GM12878 (cell line): ENCODE measurements around the gene HCRT. TPM values are rescaled to one million over a fixed set of nuclear protein-coding genes. Genes with fewer than 3 reads are reported as not detected.

ENCODE experiments used
- ATAC-seq: fragments of 200-7000 bp; cut with Tn5 transposase; 3 replicates; pipeline ENCODE4 v1.9.1; 2020; ENCODE audit warnings: mild to moderate bottlenecking, moderate library complexity
- BruUV-seq: library from RNA; stranded (reverse); fragments of 400-500 nt; replicated peaks from 2 replicates; lab custom pipeline; 2021; lab: Mats Ljungman, UMichigan
- CTCF ChIA-PET: fragments of 300-600 bp; sonication (Branson Sonifier 250); formaldehyde crosslinking; extraction: SDS; loops from one replicate; lab custom pipeline; 2021; ENCODE audit warnings: inconsistent platforms; lab: Yijun Ruan, JAX
- POLR2A ChIA-PET: fragments of 350-600 bp; formaldehyde crosslinking; extraction: SDS; loops from one replicate; lab custom pipeline; 2021; ENCODE audit warnings: inconsistent platforms; lab: Charles Lee
- RAD21 ChIA-PET: fragments of 300-600 bp; sonication (Branson Sonifier 250); formaldehyde crosslinking; loops from one replicate; lab custom pipeline; 2023; ENCODE audit warnings: antibody characterized with exemption; ENCODE audit not compliant: unreplicated experiment; lab: Charles Lee
- SMC1A ChIA-PET: fragments of 300-600 bp; sonication (Branson Sonifier 250); formaldehyde crosslinking; loops from one replicate; lab custom pipeline; 2023; ENCODE audit not compliant: unreplicated experiment, uncharacterized antibody; lab: Charles Lee
- DNase-seq: peaks from one replicate; pipeline ENCODE4 v3.0.0-alpha.2; 2011; ENCODE audit warnings: low read depth, low spot score
- FAIRE-seq: peaks from 3 replicates; lab custom pipeline; 2011; peaks lifted over from hg19 to GRCh38; lab: Jason Lieb, UNC
- H2AFZ ChIP-seq: 2 replicates; pipeline ENCODE4 v1.6.0; 2011; ENCODE audit warnings: low read depth, low read length, control low read depth; ENCODE audit not compliant: control insufficient read depth
- H3K27ac ChIP-seq: 2 replicates; pipeline ENCODE4 v1.5.1; 2011; ENCODE audit warnings: control low read depth; ENCODE audit not compliant: control insufficient read depth, insufficient read depth
- H3K27me3 ChIP-seq, 2 experiments: replicated peaks in 1 of 2; 2 replicates each; pipeline versions ENCODE4 v1.6.0 to v1.6.1; 2011; ENCODE audit warnings: low read length in 1 of 2; ENCODE audit not compliant: control insufficient read depth in 2 of 2, insufficient read depth in 2 of 2
- H3K36me3 ChIP-seq, 2 experiments: 2 replicates each; pipeline ENCODE4 v1.5.1; 2011; ENCODE audit warnings: low read length in 1 of 2; ENCODE audit not compliant: control insufficient read depth in 2 of 2, insufficient read depth in 2 of 2
- H3K4me1 ChIP-seq: 2 replicates; pipeline ENCODE4 v1.6.1; 2011; ENCODE audit warnings: mild to moderate bottlenecking, low read length, moderate library complexity, mixed read lengths; ENCODE audit not compliant: control insufficient read depth, insufficient read depth
- H3K4me2 ChIP-seq: 2 replicates; pipeline ENCODE4 v1.6.0; 2011; ENCODE audit warnings: control low read depth; ENCODE audit not compliant: control insufficient read depth, insufficient read depth
- H3K4me3 ChIP-seq: fragments of 200-600 bp; sonication (generic); 2 replicates; pipeline ENCODE4 v1.5.1; 2016
- H3K79me2 ChIP-seq: 2 replicates; pipeline ENCODE4 v1.6.0; 2011; ENCODE audit warnings: low read length; ENCODE audit not compliant: control insufficient read depth, insufficient read depth
- H3K9ac ChIP-seq: 2 replicates; pipeline ENCODE4 v1.8.0; 2011; ENCODE audit warnings: low read length, control low read depth, mixed read lengths; ENCODE audit not compliant: control insufficient read depth, insufficient read depth
- H3K9me3 ChIP-seq: replicated peaks from 3 replicates; pipeline ENCODE4 v1.5.1; 2011; ENCODE audit warnings: mild to moderate bottlenecking, low read length; ENCODE audit not compliant: control insufficient read depth, insufficient read depth
- H4K20me1 ChIP-seq: 2 replicates; pipeline ENCODE4 v1.6.0; 2011; ENCODE audit not compliant: control insufficient read depth, insufficient read depth
- CHD4 ChIP-seq: fragments of 200-600 bp; sonication (generic); IDR thresholded peaks from 2 replicates; pipeline ENCODE4 v1.6.1; 2016; ENCODE audit warnings: mild to moderate bottlenecking
- FOXM1 ChIP-seq: IDR thresholded peaks from 2 replicates; pipeline ENCODE4 v1.6.1; 2012; ENCODE audit warnings: low read depth, mild to moderate bottlenecking, inconsistent platforms, low read length, moderate library complexity
- IKZF1 ChIP-seq: fragments of 450-650 bp; conservative IDR thresholded peaks from 2 replicates; pipeline ENCODE4 v1.6.1; 2017; ENCODE audit warnings: antibody characterized with exemption, mild to moderate bottlenecking
- KAT2A ChIP-seq: conservative IDR thresholded peaks from 2 replicates; pipeline ENCODE4 v1.6.1; 2011; ENCODE audit warnings: low read depth, low read length; ENCODE audit not compliant: control insufficient read depth
- NFIC ChIP-seq: IDR thresholded peaks from 2 replicates; pipeline ENCODE4 v1.6.1; 2012; ENCODE audit warnings: low read depth, mild to moderate bottlenecking, inconsistent platforms, low read length, moderate library complexity
- NFYA ChIP-seq: IDR thresholded peaks from 2 replicates; pipeline ENCODE4 v1.6.1; 2011; ENCODE audit warnings: low read depth, mild to moderate bottlenecking, low read length, improper control_type of control experiment, borderline replicate concordance
- NR2C2 ChIP-seq: IDR thresholded peaks from 2 replicates; pipeline ENCODE4 v1.6.1; 2011; ENCODE audit warnings: borderline replicate concordance, low read depth; ENCODE audit not compliant: control insufficient read depth, insufficient read length
- SMC3 ChIP-seq: IDR thresholded peaks from 2 replicates; pipeline ENCODE4 v1.6.1; 2011; ENCODE audit warnings: low read length, improper control_type of control experiment, borderline replicate concordance
- ZNF622 ChIP-seq: fragments of 450-650 bp; IDR thresholded peaks from 2 replicates; pipeline ENCODE4 v1.6.1; 2017; ENCODE audit warnings: mild to moderate bottlenecking, inconsistent platforms
- WGBS: methylation state at CpG from one replicate; pipeline ENCODE4 v1.1.6; 2016; ENCODE audit warnings: low lambda C conversion rate; ENCODE audit not compliant: insufficient replicate concordance, insufficient coverage; ENCODE audit errors: missing lambda C conversion rate; 5-methylcytosine and 5-hydroxymethylcytosine counted together
- in situ Hi-C: fragments of 300-500 bp; cut with MboI; formaldehyde crosslinking; loops from 9 replicates; pipeline ENCODE4 v1.14.3; 2018; ENCODE audit warnings: mixed read lengths
- intact Hi-C: fragments of 100-400 bp; cut with micrococcal nuclease; formaldehyde crosslinking; loops from one replicate; pipeline ENCODE4 v1.14.2; 2022; ENCODE audit not compliant: unreplicated experiment
- polyA plus RNA-seq, 11 experiments: library from polyadenylated mRNA; depleted of rRNA in 4 of 11; unstranded in 6 of 11; stranded (reverse) in 5 of 11; fragments of >200 nt; fragmentation: Nextera tagmentation in 4 of 11; fragmentation: Illumina TruSeq in 1 of 11; extraction: Ambion mirVana in 4 of 11; extraction: Trizol in 1 of 11; gene quantifications; 1 replicate in 1 of 11; 2 replicates in 10 of 11; pipeline versions ENCODE4 v1.2.1 to v1.2.3, GENCODE V29; 2011 to 2016; ENCODE audit warnings: inconsistent platforms in 2 of 11, missing spikeins in 2 of 11, low read depth in 1 of 11
- total RNA-seq, 4 experiments: library from RNA; depleted of rRNA in 3 of 4; stranded (reverse); fragments of >200 nt in 3 of 4; fragmentation: Illumina TruSeq in 1 of 4; extraction: Trizol in 1 of 4; gene quantifications; 2 replicates each; pipeline versions ENCODE4 v1.2.1 to v1.2.3, GENCODE V29; 2013 to 2021

Gene HCRT
- total and polyA plus RNA-seq, 10 of the 15 experiments (the other 5 are each of a cell fraction or from before 2014, with no cell fraction given) = 0.41 TPM; not detected in 9

- CTCF ChIA-PET = interaction anchor here (0.6 to 1.8 kb wide), 2 partner anchors 11 to 187 kb away, joined by 4 to 9 read pairs; no protein-coding TSS in a partner anchor
- ATAC-seq (no peak), FAIRE-seq (no peak), DNase-seq (no peak)
- no peak overlapping the region for H3K27ac ChIP-seq
- H3K9ac ChIP-seq = no peak overlapping the region
- H3K4me1 ChIP-seq = no peaks in the 10 kb centered on the region
- 94% methylated on average over 1 of the region's 5 CpGs for WGBS
- H3K27me3 ChIP-seq = no peaks in the 10 kb centered on the region
- no peaks in the 10 kb centered on the region; the same call in 1 of the 2 replicates for H3K79me2 ChIP-seq
- H3K36me3 ChIP-seq = peaks cover 0 to 2% of the 10 kb centered on the region in 2 experiments; a peak in 1 of 4 replicates
- SMC1A ChIA-PET = interaction anchor here (1.7 kb wide), 1 partner anchor 18 kb away, joined by 4 read pairs; no protein-coding TSS in a partner anchor
- intact Hi-C loops = no loop called here
- in situ Hi-C loops = no loop called here
- no peak overlapping the region for H3K4me3 ChIP-seq
- POLR2A ChIA-PET = interaction anchor here (0.6 to 1.1 kb wide), 3 partner anchors 14 to 104 kb away, joined by 3 to 4 read pairs (median 4); no protein-coding TSS in a partner anchor
- H3K9me3 ChIP-seq = no peaks in the 10 kb centered on the region
- no peak for TF ChIP-seq CHD4
- no peak for TF ChIP-seq FOXM1
- TF ChIP-seq, all 136 proteins: peak for 0
- BruUV-seq = no TSS peak
- Histone ChIP-seq H3K4me2 (no peak overlapping the region), H4K20me1 (no peaks in the 10 kb centered on the region), H2AFZ (no peak overlapping the region)
- RAD21 ChIA-PET = no interaction called here
Measured at GRCh38 chr17:42233156-42233555, 47.9 kb upstream of the HCRT start.

- ChIA-PET CTCF (interaction anchor here (1.2 to 1.3 kb wide), 2 partner anchors 82 to 699 kb away, joined by 3 read pairs; no protein-coding TSS in a partner anchor), RAD21 (no interaction called here), SMC1A (no interaction called here), POLR2A (no interaction called here)
- no peak overlapping the region for H3K9ac ChIP-seq
- intact Hi-C loops = no loop called here
- H3K9me3 ChIP-seq = no peaks in the 10 kb centered on the region
- H3K27me3 ChIP-seq = no peaks in the 10 kb centered on the region
- H3K4me1 ChIP-seq = no peaks in the 10 kb centered on the region
- H3K79me2 ChIP-seq = no peaks in the 10 kb centered on the region
- DNase-seq = no peak
- H3K27ac ChIP-seq = no peak overlapping the region
- TF ChIP-seq SMC3 (no peak), NFIC (no peak), NFYA (no peak), KAT2A (no peak), ZNF622 (no peak), IKZF1 (no peak), NR2C2 (no peak)
- no peak overlapping the region for H3K4me3 ChIP-seq
- H2AFZ ChIP-seq = no peak overlapping the region
- no TSS peak for BruUV-seq
- no peak overlapping the region for H3K4me2 ChIP-seq
- in situ Hi-C loops = no loop called here
- 50% methylated on average over 5 of the region's 5 CpGs for WGBS
- FAIRE-seq = peak; percentile 91
- ATAC-seq = peak; percentile 28; the same call in 1 of the 3 replicates
- no peaks in the 10 kb centered on the region for H4K20me1 ChIP-seq
- peaks cover 0 to 2% of the 10 kb centered on the region in 2 experiments; a peak in 1 of 4 replicates for H3K36me3 ChIP-seq
Measured at GRCh38 chr17:42230225-42230624, 45.0 kb upstream of the HCRT start.
